Measurements from ENCODE around the gene OASL.
"Not testable (repeated sequence)": the region's sequence is repeated elsewhere in the genome, so short reads cannot be mapped to it uniquely, and the experiment has no call there.

The OASL gene

GRCh38 chr12:121059031-121059898 lies 20.2 kb upstream of the OASL start:
- no peak for DNase-seq (ENCODE audit: low read depth in 2 of 2)

- no peak for DNase-seq (ENCODE audit: low read depth in 2 of 2)
Observed at GRCh38 chr12:121057794-121058193, 18.7 kb upstream of the OASL start.

GRCh38 chr12:121053706-121054105 lies 14.7 kb upstream of the OASL start:
- no peak for DNase-seq (ENCODE audit: low read depth in 2 of 2)

GRCh38 chr12:121050725-121051124 lies 11.7 kb upstream of the OASL start:
- no peak for DNase-seq (ENCODE audit: low read depth in 2 of 2)

GRCh38 chr12:121048442-121048841 lies 9.4 kb upstream of the OASL start:
- no peak for DNase-seq (ENCODE audit: low read depth in 2 of 2)

- not testable (repeated sequence) for DNase-seq (ENCODE audit: low read depth in 2 of 2)
Observed at GRCh38 chr12:121047400-121047799, 8.4 kb upstream of the OASL start.

- no peak for DNase-seq (ENCODE audit: low read depth in 2 of 2)
Observed at GRCh38 chr12:121043067-121043466, 4.0 kb upstream of the OASL start.

- no peak for DNase-seq (ENCODE audit: low read depth in 2 of 2)
Observed at GRCh38 chr12:121036810-121037326, 2.2 kb downstream of the OASL start.

- DNase-seq (ENCODE audit: low read depth in 2 of 2) = no peak
Observed at GRCh38 chr12:121034616-121035305, 4.3 kb downstream of the OASL start.

GRCh38 chr12:121033625-121034349 lies 5.3 kb downstream of the OASL start:
- peak; percentile 18 to 34 for DNase-seq (ENCODE audit: low read depth in 2 of 2)

- DNase-seq (ENCODE audit: low read depth in 2 of 2) = no peak
Observed at GRCh38 chr12:121030576-121031212, 8.4 kb downstream of the OASL start.

GRCh38 chr12:121026274-121027045 lies 12.6 kb downstream of the OASL start:
- DNase-seq (ENCODE audit: low read depth in 2 of 2) = no peak

- DNase-seq (ENCODE audit: low read depth in 2 of 2) = no peak
Observed at GRCh38 chr12:121025442-121026226, 13.4 kb downstream of the OASL start.

- DNase-seq (ENCODE audit: low read depth in 2 of 2) = no peak
Observed at GRCh38 chr12:121023799-121024198, 15.2 kb downstream of the OASL start.

GRCh38 chr12:121022713-121023112 lies 16.3 kb downstream of the OASL start:
- no peak for DNase-seq (ENCODE audit: low read depth in 2 of 2)

GRCh38 chr12:121021754-121022153 lies 17.3 kb downstream of the OASL start:
- no peak for DNase-seq (ENCODE audit: low read depth in 2 of 2)

GRCh38 chr12:121018860-121019617 lies 20.0 kb downstream of the OASL start:
- no peak for DNase-seq (ENCODE audit: low read depth in 2 of 2)

- no peak for DNase-seq (ENCODE audit: low read depth in 2 of 2)
Observed at GRCh38 chr12:121017966-121018491, 21.0 kb downstream of the OASL start.
